Measurements from ENCODE around the gene CEL.

DNA sequence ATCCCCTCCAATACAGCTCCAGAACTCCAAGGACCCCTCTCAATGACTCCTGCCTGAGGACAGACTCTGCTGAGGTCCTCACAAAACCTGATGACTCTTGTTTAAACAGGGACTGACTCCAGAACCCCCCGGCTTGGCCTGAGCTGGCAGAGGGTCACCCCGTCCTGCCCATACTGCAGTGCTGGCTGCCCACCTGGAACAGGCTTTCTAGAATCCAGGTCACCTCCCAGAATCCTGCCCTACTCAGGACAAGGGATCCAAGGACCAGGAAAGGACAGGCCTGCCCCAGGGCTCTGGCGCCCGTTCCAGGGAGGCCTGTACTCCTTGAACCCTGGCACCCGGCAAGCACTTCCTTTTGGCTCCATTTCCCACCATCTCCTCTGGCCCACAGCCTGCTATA lies 37.1 kb downstream of the CEL start:
- TF ChIP-seq, protein P1, sequence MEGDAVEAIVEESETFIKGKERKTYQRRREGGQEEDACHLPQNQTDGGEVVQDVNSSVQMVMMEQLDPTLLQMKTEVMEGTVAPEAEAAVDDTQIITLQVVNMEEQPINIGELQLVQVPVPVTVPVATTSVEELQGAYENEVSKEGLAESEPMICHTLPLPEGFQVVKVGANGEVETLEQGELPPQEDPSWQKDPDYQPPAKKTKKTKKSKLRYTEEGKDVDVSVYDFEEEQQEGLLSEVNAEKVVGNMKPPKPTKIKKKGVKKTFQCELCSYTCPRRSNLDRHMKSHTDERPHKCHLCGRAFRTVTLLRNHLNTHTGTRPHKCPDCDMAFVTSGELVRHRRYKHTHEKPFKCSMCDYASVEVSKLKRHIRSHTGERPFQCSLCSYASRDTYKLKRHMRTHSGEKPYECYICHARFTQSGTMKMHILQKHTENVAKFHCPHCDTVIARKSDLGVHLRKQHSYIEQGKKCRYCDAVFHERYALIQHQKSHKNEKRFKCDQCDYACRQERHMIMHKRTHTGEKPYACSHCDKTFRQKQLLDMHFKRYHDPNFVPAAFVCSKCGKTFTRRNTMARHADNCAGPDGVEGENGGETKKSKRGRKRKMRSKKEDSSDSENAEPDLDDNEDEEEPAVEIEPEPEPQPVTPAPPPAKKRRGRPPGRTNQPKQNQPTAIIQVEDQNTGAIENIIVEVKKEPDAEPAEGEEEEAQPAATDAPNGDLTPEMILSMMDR (conservative IDR thresholded peaks at IDR 0.05; ENCODE audit: low read depth in 2 of 2), result no peak
- TF ChIP-seq, protein P2, sequence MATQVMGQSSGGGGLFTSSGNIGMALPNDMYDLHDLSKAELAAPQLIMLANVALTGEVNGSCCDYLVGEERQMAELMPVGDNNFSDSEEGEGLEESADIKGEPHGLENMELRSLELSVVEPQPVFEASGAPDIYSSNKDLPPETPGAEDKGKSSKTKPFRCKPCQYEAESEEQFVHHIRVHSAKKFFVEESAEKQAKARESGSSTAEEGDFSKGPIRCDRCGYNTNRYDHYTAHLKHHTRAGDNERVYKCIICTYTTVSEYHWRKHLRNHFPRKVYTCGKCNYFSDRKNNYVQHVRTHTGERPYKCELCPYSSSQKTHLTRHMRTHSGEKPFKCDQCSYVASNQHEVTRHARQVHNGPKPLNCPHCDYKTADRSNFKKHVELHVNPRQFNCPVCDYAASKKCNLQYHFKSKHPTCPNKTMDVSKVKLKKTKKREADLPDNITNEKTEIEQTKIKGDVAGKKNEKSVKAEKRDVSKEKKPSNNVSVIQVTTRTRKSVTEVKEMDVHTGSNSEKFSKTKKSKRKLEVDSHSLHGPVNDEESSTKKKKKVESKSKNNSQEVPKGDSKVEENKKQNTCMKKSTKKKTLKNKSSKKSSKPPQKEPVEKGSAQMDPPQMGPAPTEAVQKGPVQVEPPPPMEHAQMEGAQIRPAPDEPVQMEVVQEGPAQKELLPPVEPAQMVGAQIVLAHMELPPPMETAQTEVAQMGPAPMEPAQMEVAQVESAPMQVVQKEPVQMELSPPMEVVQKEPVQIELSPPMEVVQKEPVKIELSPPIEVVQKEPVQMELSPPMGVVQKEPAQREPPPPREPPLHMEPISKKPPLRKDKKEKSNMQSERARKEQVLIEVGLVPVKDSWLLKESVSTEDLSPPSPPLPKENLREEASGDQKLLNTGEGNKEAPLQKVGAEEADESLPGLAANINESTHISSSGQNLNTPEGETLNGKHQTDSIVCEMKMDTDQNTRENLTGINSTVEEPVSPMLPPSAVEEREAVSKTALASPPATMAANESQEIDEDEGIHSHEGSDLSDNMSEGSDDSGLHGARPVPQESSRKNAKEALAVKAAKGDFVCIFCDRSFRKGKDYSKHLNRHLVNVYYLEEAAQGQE (IDR thresholded peaks at IDR 0.05; ENCODE audit: unreplicated experiment), result no peak
- no peak for TF ChIP-seq EZH2 (IDR thresholded peaks at IDR 0.05; ENCODE audit: low read depth, unreplicated experiment)
- TF ChIP-seq POLR2AphosphoS5 (IDR thresholded peaks at IDR 0.05; ENCODE audit: low read depth), result no peak
- no peak for TF ChIP-seq STAT1 (IDR thresholded peaks at IDR 0.05; ENCODE audit: unreplicated experiment)
- no peak for TF ChIP-seq CREB1 (CRISPR knock-in tag; IDR thresholded peaks at IDR 0.05; ENCODE audit: low read depth)
- TF ChIP-seq ZNF331 (CRISPR knock-in tag; IDR thresholded peaks at IDR 0.05; ENCODE audit: low read depth), result no peak
- TF ChIP-seq, protein P3, sequence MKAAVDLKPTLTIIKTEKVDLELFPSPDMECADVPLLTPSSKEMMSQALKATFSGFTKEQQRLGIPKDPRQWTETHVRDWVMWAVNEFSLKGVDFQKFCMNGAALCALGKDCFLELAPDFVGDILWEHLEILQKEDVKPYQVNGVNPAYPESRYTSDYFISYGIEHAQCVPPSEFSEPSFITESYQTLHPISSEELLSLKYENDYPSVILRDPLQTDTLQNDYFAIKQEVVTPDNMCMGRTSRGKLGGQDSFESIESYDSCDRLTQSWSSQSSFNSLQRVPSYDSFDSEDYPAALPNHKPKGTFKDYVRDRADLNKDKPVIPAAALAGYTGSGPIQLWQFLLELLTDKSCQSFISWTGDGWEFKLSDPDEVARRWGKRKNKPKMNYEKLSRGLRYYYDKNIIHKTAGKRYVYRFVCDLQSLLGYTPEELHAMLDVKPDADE (IDR thresholded peaks at IDR 0.05), result no peak
- no peak for TF ChIP-seq EZH2phosphoT487 (IDR thresholded peaks at IDR 0.05; ENCODE audit: unreplicated experiment)
- TF ChIP-seq, protein P4, sequence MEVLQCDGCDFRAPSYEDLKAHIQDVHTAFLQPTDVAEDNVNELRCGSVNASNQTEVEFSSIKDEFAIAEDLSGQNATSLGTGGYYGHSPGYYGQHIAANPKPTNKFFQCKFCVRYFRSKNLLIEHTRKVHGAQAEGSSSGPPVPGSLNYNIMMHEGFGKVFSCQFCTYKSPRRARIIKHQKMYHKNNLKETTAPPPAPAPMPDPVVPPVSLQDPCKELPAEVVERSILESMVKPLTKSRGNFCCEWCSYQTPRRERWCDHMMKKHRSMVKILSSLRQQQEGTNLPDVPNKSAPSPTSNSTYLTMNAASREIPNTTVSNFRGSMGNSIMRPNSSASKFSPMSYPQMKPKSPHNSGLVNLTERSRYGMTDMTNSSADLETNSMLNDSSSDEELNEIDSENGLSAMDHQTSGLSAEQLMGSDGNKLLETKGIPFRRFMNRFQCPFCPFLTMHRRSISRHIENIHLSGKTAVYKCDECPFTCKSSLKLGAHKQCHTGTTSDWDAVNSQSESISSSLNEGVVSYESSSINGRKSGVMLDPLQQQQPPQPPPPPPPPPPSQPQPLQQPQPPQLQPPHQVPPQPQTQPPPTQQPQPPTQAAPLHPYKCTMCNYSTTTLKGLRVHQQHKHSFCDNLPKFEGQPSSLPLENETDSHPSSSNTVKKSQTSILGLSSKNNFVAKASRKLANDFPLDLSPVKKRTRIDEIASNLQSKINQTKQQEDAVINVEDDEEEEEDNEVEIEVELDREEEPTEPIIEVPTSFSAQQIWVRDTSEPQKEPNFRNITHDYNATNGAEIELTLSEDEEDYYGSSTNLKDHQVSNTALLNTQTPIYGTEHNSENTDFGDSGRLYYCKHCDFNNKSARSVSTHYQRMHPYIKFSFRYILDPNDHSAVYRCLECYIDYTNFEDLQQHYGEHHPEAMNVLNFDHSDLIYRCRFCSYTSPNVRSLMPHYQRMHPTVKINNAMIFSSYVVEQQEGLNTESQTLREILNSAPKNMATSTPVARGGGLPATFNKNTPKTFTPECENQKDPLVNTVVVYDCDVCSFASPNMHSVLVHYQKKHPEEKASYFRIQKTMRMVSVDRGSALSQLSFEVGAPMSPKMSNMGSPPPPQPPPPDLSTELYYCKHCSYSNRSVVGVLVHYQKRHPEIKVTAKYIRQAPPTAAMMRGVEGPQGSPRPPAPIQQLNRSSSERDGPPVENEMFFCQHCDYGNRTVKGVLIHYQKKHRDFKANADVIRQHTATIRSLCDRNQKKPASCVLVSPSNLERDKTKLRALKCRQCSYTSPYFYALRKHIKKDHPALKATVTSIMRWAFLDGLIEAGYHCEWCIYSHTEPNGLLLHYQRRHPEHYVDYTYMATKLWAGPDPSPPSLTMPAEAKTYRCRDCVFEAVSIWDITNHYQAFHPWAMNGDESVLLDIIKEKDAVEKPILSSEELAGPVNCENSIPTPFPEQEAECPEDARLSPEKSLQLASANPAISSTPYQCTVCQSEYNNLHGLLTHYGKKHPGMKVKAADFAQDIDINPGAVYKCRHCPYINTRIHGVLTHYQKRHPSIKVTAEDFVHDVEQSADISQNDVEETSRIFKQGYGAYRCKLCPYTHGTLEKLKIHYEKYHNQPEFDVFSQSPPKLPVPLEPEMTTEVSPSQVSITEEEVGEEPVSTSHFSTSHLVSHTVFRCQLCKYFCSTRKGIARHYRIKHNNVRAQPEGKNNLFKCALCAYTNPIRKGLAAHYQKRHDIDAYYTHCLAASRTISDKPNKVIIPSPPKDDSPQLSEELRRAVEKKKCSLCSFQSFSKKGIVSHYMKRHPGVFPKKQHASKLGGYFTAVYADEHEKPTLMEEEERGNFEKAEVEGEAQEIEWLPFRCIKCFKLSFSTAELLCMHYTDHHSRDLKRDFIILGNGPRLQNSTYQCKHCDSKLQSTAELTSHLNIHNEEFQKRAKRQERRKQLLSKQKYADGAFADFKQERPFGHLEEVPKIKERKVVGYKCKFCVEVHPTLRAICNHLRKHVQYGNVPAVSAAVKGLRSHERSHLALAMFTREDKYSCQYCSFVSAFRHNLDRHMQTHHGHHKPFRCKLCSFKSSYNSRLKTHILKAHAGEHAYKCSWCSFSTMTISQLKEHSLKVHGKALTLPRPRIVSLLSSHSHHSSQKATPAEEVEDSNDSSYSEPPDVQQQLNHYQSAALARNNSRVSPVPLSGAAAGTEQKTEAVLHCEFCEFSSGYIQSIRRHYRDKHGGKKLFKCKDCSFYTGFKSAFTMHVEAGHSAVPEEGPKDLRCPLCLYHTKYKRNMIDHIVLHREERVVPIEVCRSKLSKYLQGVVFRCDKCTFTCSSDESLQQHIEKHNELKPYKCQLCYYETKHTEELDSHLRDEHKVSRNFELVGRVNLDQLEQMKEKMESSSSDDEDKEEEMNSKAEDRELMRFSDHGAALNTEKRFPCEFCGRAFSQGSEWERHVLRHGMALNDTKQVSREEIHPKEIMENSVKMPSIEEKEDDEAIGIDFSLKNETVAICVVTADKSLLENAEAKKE (CRISPR knock-in tag; IDR thresholded peaks at IDR 0.05), result no peak
